ENCODE measurements around the gene ITIH4.

Gene ITIH4

GRCh38 chr3:52836471-52836845 lies 6.0 kb upstream of the ITIH4 start:
- H3K27me3 ChIP-seq (ENCODE audit: insufficient read depth, low read length, poor library complexity), result no peaks in the 10 kb centered on the region
- no peak for TF ChIP-seq CTCF (IDR thresholded peaks at IDR 0.05; ENCODE audit: borderline replicate concordance, extremely low read depth, low read length, poor library complexity, severe bottlenecking)
- no peak for TF ChIP-seq EZH2 (IDR thresholded peaks at IDR 0.05; ENCODE audit: borderline replicate concordance, low read depth, low read length, severe bottlenecking)
- H3K9ac ChIP-seq (ENCODE audit: low read depth, low read length), result no peak overlapping the region
- no peak overlapping the region for H2AFZ ChIP-seq (ENCODE audit: low read depth, low read length)
- no peaks in the 10 kb centered on the region for H3K79me2 ChIP-seq (ENCODE audit: insufficient read depth, low read length)
- no peaks in the 10 kb centered on the region for H3K4me1 ChIP-seq (ENCODE audit: insufficient read depth, low read length)
- no peak for DNase-seq
- no peaks in the 10 kb centered on the region for H3K9me3 ChIP-seq (ENCODE audit: insufficient read depth, low read length, severe bottlenecking)
- H4K20me1 ChIP-seq (ENCODE audit: insufficient read depth, low read length), result no peaks in the 10 kb centered on the region
- peaks cover 10% of the 10 kb centered on the region; the same call in 1 of the 2 replicates for H3K36me3 ChIP-seq (ENCODE audit: insufficient read depth, low read length)
- no peak for ATAC-seq (ENCODE audit: insufficient read depth, low read depth)
- H3K4me3 ChIP-seq (ENCODE audit: low read depth in 1 of 2, low read length in 2 of 2), result no peak overlapping the region
- H3K27ac ChIP-seq (ENCODE audit: low read length), result no peak overlapping the region
- H3K4me2 ChIP-seq (ENCODE audit: insufficient read depth, low read length), result no peak overlapping the region

- H3K27ac ChIP-seq (ENCODE audit: low read length), result no peak overlapping the region
- no peak overlapping the region for H3K9ac ChIP-seq (ENCODE audit: low read depth, low read length)
- no peaks in the 10 kb centered on the region for H3K4me1 ChIP-seq (ENCODE audit: insufficient read depth, low read length)
- no peak overlapping the region for H3K4me3 ChIP-seq (ENCODE audit: low read depth in 1 of 2, low read length in 2 of 2)
- H3K36me3 ChIP-seq (ENCODE audit: insufficient read depth, low read length), result peaks cover 5% of the 10 kb centered on the region; the same call in 1 of the 2 replicates
- H3K4me2 ChIP-seq (ENCODE audit: insufficient read depth, low read length), result no peak overlapping the region
- H2AFZ ChIP-seq (ENCODE audit: low read depth, low read length), result no peak overlapping the region
- TF ChIP-seq CTCF (IDR thresholded peaks at IDR 0.05; ENCODE audit: borderline replicate concordance, extremely low read depth, low read length, poor library complexity, severe bottlenecking) (no peak), EZH2 (IDR thresholded peaks at IDR 0.05; ENCODE audit: borderline replicate concordance, low read depth, low read length, severe bottlenecking) (no peak)
- no peak for ATAC-seq (ENCODE audit: insufficient read depth, low read depth)
- no peaks in the 10 kb centered on the region for H3K27me3 ChIP-seq (ENCODE audit: insufficient read depth, low read length, poor library complexity)
- H3K79me2 ChIP-seq (ENCODE audit: insufficient read depth, low read length), result no peaks in the 10 kb centered on the region
- no peak for DNase-seq
- H3K9me3 ChIP-seq (ENCODE audit: insufficient read depth, low read length, severe bottlenecking), result no peaks in the 10 kb centered on the region
- no peaks in the 10 kb centered on the region for H4K20me1 ChIP-seq (ENCODE audit: insufficient read depth, low read length)
Measured at GRCh38 chr3:52835766-52836470, 5.4 kb upstream of the ITIH4 start.

- Histone ChIP-seq H3K79me2 (ENCODE audit: insufficient read depth, low read length) (no peaks in the 10 kb centered on the region), H3K9me3 (ENCODE audit: insufficient read depth, low read length, severe bottlenecking) (no peaks in the 10 kb centered on the region), H3K4me1 (ENCODE audit: insufficient read depth, low read length) (no peaks in the 10 kb centered on the region), H4K20me1 (ENCODE audit: insufficient read depth, low read length) (no peaks in the 10 kb centered on the region), H2AFZ (ENCODE audit: low read depth, low read length) (no peak within 1 kb of the TSS), H3K4me2 (ENCODE audit: insufficient read depth, low read length) (no peak within 1 kb of the TSS), H3K9ac (ENCODE audit: low read depth, low read length) (no peak within 1 kb of the TSS), H3K27ac (ENCODE audit: low read length) (no peak within 1 kb of the TSS), H3K4me3 (ENCODE audit: low read depth in 1 of 2, low read length in 2 of 2) (no peak within 1 kb of the TSS), H3K36me3 (ENCODE audit: insufficient read depth, low read length) (peaks cover 5% of the 10 kb centered on the region; the same call in 1 of the 2 replicates), H3K27me3 (ENCODE audit: insufficient read depth, low read length, poor library complexity) (no peaks in the 10 kb centered on the region)
- DNase-seq, result no peak
- no peak for ATAC-seq (ENCODE audit: insufficient read depth, low read depth)
- TF ChIP-seq CTCF (IDR thresholded peaks at IDR 0.05; ENCODE audit: borderline replicate concordance, extremely low read depth, low read length, poor library complexity, severe bottlenecking) (no peak), EZH2 (IDR thresholded peaks at IDR 0.05; ENCODE audit: borderline replicate concordance, low read depth, low read length, severe bottlenecking) (no peak)
Measured at GRCh38 chr3:52834871-52835501, 4.5 kb upstream of the ITIH4 start, which contains the start of gene MUSTN1. TSS of gene MUSTN1 (minus strand) at chr3:52835019. CDS start at chr3:52834948, 71 bp downstream.

All from DND-41 (cell line).